Caco-2 (cell line): ENCODE data around the gene BCL3. TPM values are rescaled to one million over a fixed set of nuclear protein-coding genes. Genes with fewer than 3 reads are reported as not detected.

ENCODE experiments used
- BruUV-seq: library from RNA; stranded (reverse); fragments of 400-500 nt; replicated peaks from 2 replicates; lab custom pipeline; 2021; lab: Mats Ljungman, UMichigan
- CTCF ChIA-PET: fragments of 300-600 bp; sonication (Branson Sonifier 250); formaldehyde crosslinking; loops from one replicate; lab custom pipeline; 2022; ENCODE audit warnings: antibody characterized with exemption; lab: Charles Lee
- POLR2A ChIA-PET: fragments of 300-600 bp; sonication (Branson Sonifier 250); formaldehyde crosslinking; loops from one replicate; lab custom pipeline; 2022; ENCODE audit warnings: antibody characterized with exemption; lab: Charles Lee
- DNase-seq, 2 experiments: peaks; one replicate each; pipeline versions ENCODE4 v3.0.0 to v3.0.0-alpha.2; 2020 to 2022
- H3K27me3 ChIP-seq: replicated peaks from 2 replicates; pipeline ENCODE4 v1.6.0; 2011; ENCODE audit warnings: low read length; ENCODE audit not compliant: control insufficient read depth, insufficient read depth
- H3K36me3 ChIP-seq: 2 replicates; pipeline ENCODE4 v1.5.1; 2011; ENCODE audit warnings: low read length; ENCODE audit not compliant: control insufficient read depth, insufficient read depth
- H3K4me1 ChIP-seq: fragments of 250-450 bp; sonication (Bioruptor Pico); 2 replicates; pipeline ENCODE4 v1.5.1; 2020; ENCODE audit warnings: mild to moderate bottlenecking
- H3K4me3 ChIP-seq: 2 replicates; pipeline ENCODE4 v1.5.1; 2011; ENCODE audit warnings: low read depth, mild to moderate bottlenecking, control low read depth, low read length
- H3K9me3 ChIP-seq: fragments of 250-450 bp; sonication (Bioruptor Pico); 2 replicates; pipeline ENCODE4 v1.5.1; 2020; ENCODE audit warnings: mild to moderate bottlenecking, moderate library complexity
- H3K27ac Mint-ChIP-seq: one replicate; pipeline ENCODE4 v1.8.0; 2022; ENCODE audit warnings: mixed read lengths; ENCODE audit not compliant: unreplicated experiment
- H3K27me3 Mint-ChIP-seq: one replicate; pipeline ENCODE4 v1.8.0; 2022; ENCODE audit warnings: mixed read lengths; ENCODE audit not compliant: insufficient read depth, unreplicated experiment
- H3K36me3 Mint-ChIP-seq: one replicate; pipeline ENCODE4 v1.8.0; 2022; ENCODE audit warnings: mild to moderate bottlenecking, mixed read lengths; ENCODE audit not compliant: insufficient read depth, unreplicated experiment
- H3K4me1 Mint-ChIP-seq: one replicate; pipeline ENCODE4 v1.8.0; 2022; ENCODE audit warnings: low read depth, mixed read lengths; ENCODE audit not compliant: unreplicated experiment
- H3K4me3 Mint-ChIP-seq: one replicate; pipeline ENCODE4 v1.8.0; 2022; ENCODE audit warnings: mild to moderate bottlenecking, moderate library complexity, mixed read lengths; ENCODE audit not compliant: unreplicated experiment
- H3K9me3 Mint-ChIP-seq: one replicate; pipeline ENCODE4 v1.8.0; 2022; ENCODE audit warnings: mixed read lengths; ENCODE audit not compliant: unreplicated experiment
- CTCF ChIP-seq, 2 experiments: fragments of 200-600 bp in 1 of 2; IDR thresholded peaks; 1 replicate in 1 of 2; 2 replicates in 1 of 2; pipeline versions ENCODE4 v1.5.1 to v1.8.0; 2011 to 2022; ENCODE audit warnings: antibody characterized with exemption in 1 of 2, control low read depth in 1 of 2, inconsistent platforms in 1 of 2, low read depth in 1 of 2, low read length in 1 of 2, mild to moderate bottlenecking in 1 of 2, moderate library complexity in 1 of 2; ENCODE audit not compliant: insufficient read depth in 1 of 2, severe bottlenecking in 1 of 2, unreplicated experiment in 1 of 2
- intact Hi-C: fragments of 100-400 bp; cut with micrococcal nuclease; formaldehyde crosslinking; loops from one replicate; pipeline ENCODE4 v1.10.0; 2022; ENCODE audit not compliant: unreplicated experiment
- total RNA-seq: library from RNA; stranded (reverse); gene quantifications from 2 replicates; pipeline ENCODE4 v1.2.3, GENCODE V29; 2022

BCL3 gene
- total RNA-seq, 1 experiment from 2014 or later, result 15.5 TPM

- Histone ChIP-seq H3K4me3 (no peak overlapping the region), H3K9me3 (no peaks in the 10 kb centered on the region), H3K36me3 (peaks cover 1% of the 10 kb centered on the region; the same call in 1 of the 2 replicates), H3K27me3 (no peaks in the 10 kb centered on the region), H3K4me1 (peaks cover 22% of the 10 kb centered on the region)
- BruUV-seq, result no TSS peak
- Mint-ChIP-seq H3K4me1 (no peaks in the 10 kb centered on the region), H3K4me3 (no peak overlapping the region), H3K9me3 (no peaks in the 10 kb centered on the region), H3K27me3 (no peaks in the 10 kb centered on the region), H3K36me3 (peaks cover 29% of the 10 kb centered on the region), H3K27ac (peak overlapping the region; percentile 27)
- DNase-seq, result no peak
- CTCF ChIA-PET, result interaction anchor here (0.6 to 1.5 kb wide), 3 partner anchors 13 to 1029 kb away, joined by 3 read pairs; no protein-coding TSS in a partner anchor
- TF ChIP-seq CTCF (IDR thresholded peaks at IDR 0.05; ENCODE audit: insufficient read depth in 1 of 2, low read depth in 1 of 2, low read length in 1 of 2, severe bottlenecking in 1 of 2, unreplicated experiment in 1 of 2), result no peak
- POLR2A ChIA-PET, result no interaction called here
- intact Hi-C loops, result no loop called here
Measured at GRCh38 chr19:44757057-44757734, 8.7 kb downstream of the BCL3 start.

GRCh38 chr19:44757735-44758505 is 9.4 kb downstream of the BCL3 start:
- no peaks in the 10 kb centered on the region for H3K27me3 ChIP-seq
- intact Hi-C loops, result no loop called here
- no peaks in the 10 kb centered on the region for H3K9me3 ChIP-seq
- CTCF ChIA-PET, result interaction anchor here (0.9 to 1.5 kb wide), 2 partner anchors 13 to 15 kb away, joined by 3 read pairs; no protein-coding TSS in a partner anchor
- peaks cover 1% of the 10 kb centered on the region; the same call in 1 of the 2 replicates for H3K36me3 ChIP-seq
- peaks cover 16% of the 10 kb centered on the region for H3K4me1 ChIP-seq
- no peak for TF ChIP-seq CTCF (IDR thresholded peaks at IDR 0.05; ENCODE audit: insufficient read depth in 1 of 2, low read depth in 1 of 2, low read length in 1 of 2, severe bottlenecking in 1 of 2, unreplicated experiment in 1 of 2)
- Mint-ChIP-seq H3K36me3 (peaks cover 23% of the 10 kb centered on the region), H3K4me3 (no peak overlapping the region), H3K27ac (no peak overlapping the region), H3K27me3 (no peaks in the 10 kb centered on the region), H3K9me3 (no peaks in the 10 kb centered on the region), H3K4me1 (no peaks in the 10 kb centered on the region)
- no peak for DNase-seq
- no TSS peak for BruUV-seq
- POLR2A ChIA-PET, result no interaction called here
- no peak overlapping the region for H3K4me3 ChIP-seq

- Histone ChIP-seq H3K36me3 (peaks cover 1% of the 10 kb centered on the region; the same call in 1 of the 2 replicates), H3K4me3 (no peak overlapping the region), H3K4me1 (peaks cover 11% of the 10 kb centered on the region), H3K9me3 (no peaks in the 10 kb centered on the region), H3K27me3 (no peaks in the 10 kb centered on the region)
- no peak for DNase-seq
- no TSS peak for BruUV-seq
- H3K36me3 Mint-ChIP-seq, result peaks cover 17% of the 10 kb centered on the region
- no peak overlapping the region for H3K27ac Mint-ChIP-seq
- H3K4me1 Mint-ChIP-seq, result no peaks in the 10 kb centered on the region
- no peaks in the 10 kb centered on the region for H3K27me3 Mint-ChIP-seq
- intact Hi-C loops, result no loop called here
- ChIA-PET CTCF (interaction anchor here (1.5 kb wide), 1 partner anchor 12 kb away, joined by 3 read pairs; no protein-coding TSS in a partner anchor), POLR2A (no interaction called here)
- no peak overlapping the region for H3K4me3 Mint-ChIP-seq
- H3K9me3 Mint-ChIP-seq, result no peaks in the 10 kb centered on the region
- TF ChIP-seq CTCF (IDR thresholded peaks at IDR 0.05; ENCODE audit: insufficient read depth in 1 of 2, low read depth in 1 of 2, low read length in 1 of 2, severe bottlenecking in 1 of 2, unreplicated experiment in 1 of 2), result no peak
Measured at GRCh38 chr19:44758596-44758995, 10.1 kb downstream of the BCL3 start.
